HEK293T (cell line): ENCODE results near the gene C11orf97.

ENCODE experiments used
- CTCF ChIA-PET: fragments of 350-600 bp; formaldehyde crosslinking; extraction: SDS; loops from one replicate; lab custom pipeline; 2021; ENCODE audit warnings: antibody characterized with exemption, inconsistent platforms; lab: Yijun Ruan, JAX
- POLR2A ChIA-PET: fragments of 350-600 bp; formaldehyde crosslinking; extraction: SDS; loops from one replicate; lab custom pipeline; 2020; ENCODE audit warnings: antibody characterized with exemption, inconsistent platforms; lab: Yijun Ruan, JAX
- DNase-seq: peaks from one replicate; pipeline ENCODE4 v3.0.0; 2012; ENCODE audit warnings: mixed read lengths; ENCODE audit errors: extremely low spot score
- ARNT ChIP-seq: fragments of 450-650 bp; IDR thresholded peaks from 2 replicates; pipeline ENCODE4 v1.6.1; 2017; ENCODE audit warnings: mild to moderate bottlenecking
- BHLHE40 ChIP-seq: fragments of 450-650 bp; IDR thresholded peaks from 2 replicates; pipeline ENCODE4 v1.6.1; 2016; ENCODE audit warnings: mild to moderate bottlenecking, moderate library complexity, borderline replicate concordance
- CTBP1 ChIP-seq: fragments of 450-650 bp; IDR thresholded peaks from 2 replicates; pipeline ENCODE4 v1.6.1; 2016; ENCODE audit warnings: borderline replicate concordance
- ELF4 ChIP-seq: fragments of 450-650 bp; IDR thresholded peaks from 2 replicates; pipeline ENCODE4 v1.6.1; 2017; ENCODE audit warnings: antibody characterized with exemption
- FOXA1 ChIP-seq: fragments of 450-650 bp; IDR thresholded peaks from 2 replicates; pipeline ENCODE4 v1.6.1; 2016; ENCODE audit warnings: mild to moderate bottlenecking
- FOXK2 ChIP-seq: fragments of 450-650 bp; IDR thresholded peaks from 2 replicates; pipeline ENCODE4 v1.6.1; 2016; ENCODE audit warnings: mild to moderate bottlenecking
- FOXM1 ChIP-seq: fragments of 450-650 bp; IDR thresholded peaks from 2 replicates; pipeline ENCODE4 v1.6.1; 2017; ENCODE audit warnings: mild to moderate bottlenecking, borderline replicate concordance
- HDGF ChIP-seq: fragments of 450-650 bp; IDR thresholded peaks from 2 replicates; pipeline ENCODE4 v1.6.1; 2017; ENCODE audit warnings: antibody characterized with exemption, borderline replicate concordance
- L3MBTL2 ChIP-seq: fragments of 450-650 bp; conservative IDR thresholded peaks from 2 replicates; pipeline ENCODE4 v1.6.1; 2016; ENCODE audit warnings: mild to moderate bottlenecking
- LEF1 ChIP-seq: fragments of 450-650 bp; IDR thresholded peaks from 2 replicates; pipeline ENCODE4 v1.6.1; 2017; ENCODE audit warnings: mild to moderate bottlenecking, borderline replicate concordance
- NFRKB ChIP-seq: fragments of 450-650 bp; IDR thresholded peaks from 2 replicates; pipeline ENCODE4 v1.6.1; 2016; ENCODE audit warnings: mild to moderate bottlenecking, moderate library complexity
- SP1 ChIP-seq: fragments of 450-650 bp; IDR thresholded peaks from 2 replicates; pipeline ENCODE4 v1.6.1; 2017
- SUZ12 ChIP-seq: fragments of 450-650 bp; IDR thresholded peaks from 2 replicates; pipeline ENCODE4 v1.6.1; 2016; ENCODE audit warnings: mild to moderate bottlenecking
- TARDBP ChIP-seq: fragments of 450-650 bp; IDR thresholded peaks from 2 replicates; pipeline ENCODE4 v1.6.1; 2016
- ZNF384 ChIP-seq: fragments of 450-650 bp; IDR thresholded peaks from 2 replicates; pipeline ENCODE4 v1.6.1; 2016
- TF ChIP-seq, protein P1 (sequence below): fragments of 450-650 bp; IDR thresholded peaks from 2 replicates; pipeline ENCODE4 v1.6.1; 2016

C11orf97 gene

DNA sequence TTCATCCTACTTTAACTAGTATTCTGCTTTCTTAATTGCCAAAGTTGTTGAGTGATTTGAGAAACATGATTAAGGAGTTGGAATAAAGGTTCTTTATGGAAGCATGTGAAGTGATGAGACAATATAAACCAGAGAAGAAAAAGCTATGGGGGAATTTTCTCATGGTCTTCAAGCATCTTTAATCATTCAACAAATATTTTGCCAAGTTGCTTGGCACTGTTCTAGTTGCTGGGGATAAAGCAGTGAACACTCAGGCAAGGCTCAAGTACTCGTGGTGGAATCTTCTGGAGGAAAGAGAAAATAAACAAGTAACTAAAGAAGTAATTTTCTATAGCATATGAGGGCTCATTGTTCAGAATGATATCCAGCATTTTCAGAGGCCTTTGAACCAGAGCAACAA is 45.7 kb downstream of the C11orf97 start:
- ChIA-PET CTCF (no interaction called here), POLR2A (no interaction called here)
- no peak for TF ChIP-seq TARDBP
- no peak for TF ChIP-seq SP1
- no peak for TF ChIP-seq FOXK2
- TF ChIP-seq CTBP1 = no peak
- TF ChIP-seq ZNF384 = no peak
- no peak for TF ChIP-seq L3MBTL2
- no peak for DNase-seq

DNA sequence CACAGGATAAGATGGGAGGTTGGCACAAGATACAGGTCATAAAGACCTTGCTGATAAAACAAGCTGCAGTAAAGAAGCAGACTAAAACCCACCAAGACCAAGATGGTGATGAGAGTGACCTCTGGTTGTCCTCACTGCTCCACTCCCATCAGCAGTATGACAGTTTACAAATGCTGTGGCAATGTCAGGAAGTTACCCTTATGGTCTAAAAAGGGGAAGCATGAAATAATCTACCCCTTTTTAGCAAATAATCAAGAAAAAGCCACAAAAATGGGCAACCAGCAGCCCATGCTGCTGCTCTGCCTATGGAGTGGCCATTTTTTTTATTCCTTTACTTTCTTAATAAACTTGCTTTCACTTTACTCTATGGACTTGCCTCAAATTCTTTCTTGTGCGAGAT is 46.2 kb downstream of the C11orf97 start:
- no peak for TF ChIP-seq TARDBP
- TF ChIP-seq, protein P1, sequence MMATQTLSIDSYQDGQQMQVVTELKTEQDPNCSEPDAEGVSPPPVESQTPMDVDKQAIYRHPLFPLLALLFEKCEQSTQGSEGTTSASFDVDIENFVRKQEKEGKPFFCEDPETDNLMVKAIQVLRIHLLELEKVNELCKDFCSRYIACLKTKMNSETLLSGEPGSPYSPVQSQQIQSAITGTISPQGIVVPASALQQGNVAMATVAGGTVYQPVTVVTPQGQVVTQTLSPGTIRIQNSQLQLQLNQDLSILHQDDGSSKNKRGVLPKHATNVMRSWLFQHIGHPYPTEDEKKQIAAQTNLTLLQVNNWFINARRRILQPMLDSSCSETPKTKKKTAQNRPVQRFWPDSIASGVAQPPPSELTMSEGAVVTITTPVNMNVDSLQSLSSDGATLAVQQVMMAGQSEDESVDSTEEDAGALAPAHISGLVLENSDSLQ = no peak
- no peak for TF ChIP-seq ZNF384
- no peak for TF ChIP-seq FOXA1
- TF ChIP-seq BHLHE40 = no peak
- no peak for TF ChIP-seq ELF4
- no peak for TF ChIP-seq NFRKB
- TF ChIP-seq HDGF = no peak
- TF ChIP-seq ARNT = no peak
- no peak for TF ChIP-seq SUZ12
- TF ChIP-seq L3MBTL2 = no peak
- no peak for TF ChIP-seq SP1
- TF ChIP-seq FOXM1 = no peak
- TF ChIP-seq FOXK2 = no peak
- TF ChIP-seq LEF1 = no peak
- ChIA-PET POLR2A (interaction anchor here (0.9 kb wide), 1 partner anchor 14 kb away, joined by 3 read pairs; no protein-coding TSS in a partner anchor), CTCF (no interaction called here)
- DNase-seq = no peak

DNA sequence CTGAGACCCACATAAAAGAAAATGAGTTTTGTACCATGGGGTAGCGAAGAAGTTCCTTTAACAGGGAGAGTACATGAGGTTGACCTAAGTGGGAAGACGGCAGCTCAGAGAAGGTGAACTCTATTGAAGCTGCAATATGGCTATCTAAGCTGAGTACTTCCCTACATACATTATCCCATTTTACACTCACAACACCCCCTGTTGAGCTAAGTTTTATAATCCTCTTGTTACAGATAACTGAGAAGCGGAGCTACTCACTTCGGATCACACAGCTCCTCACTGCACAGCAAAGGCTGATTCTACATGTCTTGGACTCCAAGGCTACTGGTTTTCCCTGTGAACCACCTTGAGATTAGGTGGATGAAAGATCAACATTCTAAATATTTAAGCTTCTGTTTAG is 46.7 kb downstream of the C11orf97 start:
- ChIA-PET POLR2A (interaction anchor here (0.9 kb wide), 1 partner anchor 15 kb away, joined by 3 read pairs; no protein-coding TSS in a partner anchor), CTCF (no interaction called here)
- no peak for DNase-seq
- TF ChIP-seq TARDBP = no peak
- no peak for TF ChIP-seq HDGF
- TF ChIP-seq, protein P1 = no peak
- TF ChIP-seq CTBP1 = no peak
- no peak for TF ChIP-seq SUZ12
- TF ChIP-seq ZNF384 = no peak
- TF ChIP-seq ARNT = no peak
- TF ChIP-seq L3MBTL2 = no peak

DNA sequence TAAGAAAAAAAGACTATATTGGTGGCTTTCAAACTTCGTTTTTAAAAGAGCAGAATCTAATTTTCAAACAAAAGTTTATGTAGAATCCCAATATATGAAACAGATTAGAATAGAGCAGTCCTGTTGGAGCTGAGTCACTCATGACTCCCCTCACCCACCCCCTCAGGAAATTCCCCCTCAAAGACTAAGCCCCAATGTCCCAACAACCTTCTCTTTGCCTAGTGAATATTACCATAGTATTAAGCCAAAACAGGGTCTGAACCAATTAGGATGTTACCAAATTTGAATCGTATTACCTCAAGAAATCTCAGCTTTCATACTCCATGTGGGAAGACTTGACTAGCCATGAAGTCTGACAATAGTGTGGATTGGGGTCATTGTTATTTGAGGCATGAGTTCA is 47.1 kb downstream of the C11orf97 start:
- CTCF ChIA-PET = no interaction called here
- POLR2A ChIA-PET = interaction anchor here (0.9 kb wide), 1 partner anchor 15 kb away, joined by 3 read pairs; no protein-coding TSS in a partner anchor
- no peak for DNase-seq
- TF ChIP-seq FOXM1 (no peak), ZNF384 (no peak), FOXA1 (no peak), SP1 (no peak), NFRKB (no peak), HDGF (no peak), SUZ12 (no peak), LEF1 (no peak), ELF4 (no peak), BHLHE40 (no peak), TARDBP (no peak)

DNA sequence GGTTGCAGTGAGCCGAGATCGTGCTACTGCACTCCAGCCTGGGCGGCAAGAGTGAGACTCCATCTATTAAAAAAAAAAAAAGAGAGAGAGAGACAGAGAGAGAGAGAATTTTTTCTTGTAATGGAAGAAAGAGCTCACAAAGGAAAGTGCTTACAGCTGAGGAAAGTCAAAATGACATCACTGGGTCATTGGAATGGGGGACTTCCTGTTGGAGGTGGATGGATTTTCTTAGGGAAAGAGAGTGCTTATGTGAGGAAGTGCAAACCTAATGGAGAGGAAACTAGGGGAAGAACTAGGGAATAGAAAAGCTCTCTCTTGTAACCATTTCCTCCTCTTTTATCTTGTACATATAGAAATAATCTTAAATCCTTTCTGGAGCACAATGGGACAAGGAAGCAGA is 48.6 kb downstream of the C11orf97 start:
- TF ChIP-seq ZNF384 = no peak
- no peak for TF ChIP-seq CTBP1
- no peak for TF ChIP-seq TARDBP
- TF ChIP-seq FOXA1 = no peak
- no peak for TF ChIP-seq FOXK2
- no peak for TF ChIP-seq ARNT
- no peak for TF ChIP-seq FOXM1
- TF ChIP-seq BHLHE40 = no peak
- TF ChIP-seq NFRKB = no peak
- TF ChIP-seq L3MBTL2 = no peak
- TF ChIP-seq, protein P1 = no peak
- no peak for TF ChIP-seq SP1
- no peak for TF ChIP-seq ELF4
- ChIA-PET CTCF (no interaction called here), POLR2A (no interaction called here)
- no peak for DNase-seq

DNA sequence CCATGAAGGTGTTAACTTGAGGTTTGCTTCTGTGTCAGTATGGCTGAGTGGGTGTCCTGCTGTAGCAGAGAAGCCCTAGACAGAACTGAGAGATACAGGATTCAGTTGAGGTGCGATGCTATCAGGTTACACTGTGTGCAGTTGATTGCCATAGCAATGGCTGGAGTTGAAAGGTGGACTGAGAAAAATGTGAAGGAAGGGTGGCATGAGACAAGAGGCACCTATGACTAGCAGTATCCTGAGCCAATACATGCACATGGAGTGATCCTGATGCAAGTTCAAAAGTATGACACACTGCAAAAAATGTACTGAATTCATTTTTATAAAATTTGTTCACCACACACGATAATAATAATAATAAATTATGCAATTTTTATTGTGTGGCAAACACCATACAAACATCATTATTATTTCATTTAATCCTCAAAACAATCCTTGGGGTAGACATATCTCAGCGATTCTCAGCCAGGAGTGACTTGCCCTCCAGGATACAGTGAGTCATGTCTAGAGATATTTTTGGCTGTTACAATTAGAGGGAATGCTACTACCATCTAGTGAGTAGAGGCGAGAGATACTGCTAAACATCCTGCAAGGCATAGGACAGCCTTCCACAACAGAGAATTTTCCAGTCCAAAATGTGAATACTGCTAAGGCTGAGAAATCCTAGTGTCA is 51.1 kb downstream of the C11orf97 start:
- POLR2A ChIA-PET = no interaction called here
- no peak for DNase-seq
- CTCF ChIA-PET = no interaction called here

More for the DNA sequence above, 51.1 kb downstream of the C11orf97 start:
- TF ChIP-seq ZNF384 = no peak
- no peak for TF ChIP-seq NFRKB
- no peak for TF ChIP-seq ARNT
- TF ChIP-seq ELF4 = no peak
- TF ChIP-seq FOXK2 = no peak
- no peak for TF ChIP-seq L3MBTL2
- TF ChIP-seq BHLHE40 = no peak
- TF ChIP-seq, protein P1 = no peak
